GM21423 (cell line): ENCODE data around the gene PIK3CD.

Experiments used
- ATAC-seq: cut with Tn5 transposase; IDR thresholded peaks from one replicate; pipeline ENCODE4 v1.9.1; 2021; ENCODE audit warnings: mild to moderate bottlenecking, moderate library complexity; ENCODE audit not compliant: unreplicated experiment

Gene PIK3CD

GRCh38 chr1:9763914-9764313, 112.4 kb downstream of the PIK3CD start:
- ATAC-seq, result no peak

DNA sequence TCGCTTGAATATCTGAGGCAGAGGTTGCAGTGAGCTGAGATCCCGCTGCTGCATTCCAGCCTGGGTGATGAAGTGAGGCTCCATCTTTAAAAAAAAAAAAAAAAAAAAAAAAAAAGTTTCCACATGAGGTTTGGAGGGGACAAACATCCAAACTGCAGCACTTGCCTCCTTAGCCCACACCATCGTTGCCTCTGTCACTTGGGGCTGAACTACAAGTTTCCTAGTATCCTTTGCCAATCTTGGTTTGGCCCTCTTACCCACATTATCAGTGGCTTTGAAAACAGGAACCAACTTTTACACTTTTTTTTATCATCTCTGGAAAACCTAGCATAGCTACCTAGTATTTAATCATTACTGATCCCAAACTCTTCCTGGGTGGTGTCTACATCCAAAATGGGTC, 113.0 kb downstream of the PIK3CD start:
- no peak for ATAC-seq

GRCh38 chr1:9766759-9767442, 115.4 kb downstream of the PIK3CD start:
- no peak for ATAC-seq

DNA sequence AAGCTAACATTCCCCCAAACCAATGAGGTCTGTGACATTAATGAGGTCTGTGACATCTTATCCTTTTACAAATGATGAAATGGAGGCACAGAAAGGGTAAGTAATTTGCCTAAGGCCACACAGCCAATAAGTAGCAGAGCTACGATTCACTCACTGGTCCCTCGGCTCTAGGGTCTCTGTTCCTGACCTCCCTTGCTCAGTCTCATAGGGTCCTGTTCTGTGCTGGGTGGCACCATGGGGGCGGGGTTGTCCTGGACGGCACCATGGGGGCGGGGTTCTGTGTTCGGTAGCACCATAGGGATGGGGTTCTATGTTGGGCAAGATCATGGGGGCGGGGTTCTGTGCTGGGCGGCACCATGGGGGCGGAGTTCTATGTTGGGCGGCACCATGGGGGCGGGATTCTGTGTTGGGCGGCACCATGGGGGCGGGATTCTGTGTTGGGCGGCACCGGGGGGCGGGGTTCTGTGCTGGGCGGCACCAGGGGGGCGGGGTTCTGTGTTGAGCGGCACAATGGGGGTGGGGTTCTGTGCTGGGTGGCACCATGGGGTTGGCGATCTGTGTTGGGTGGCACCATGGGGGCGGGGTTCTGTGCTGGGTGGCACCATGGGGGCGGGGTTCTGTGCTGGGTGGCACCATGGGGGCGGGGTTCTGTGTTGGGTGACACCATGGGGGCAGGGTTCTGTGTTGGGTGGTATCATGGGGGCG, 116.6 kb downstream of the PIK3CD start:
- ATAC-seq, result no peak

DNA sequence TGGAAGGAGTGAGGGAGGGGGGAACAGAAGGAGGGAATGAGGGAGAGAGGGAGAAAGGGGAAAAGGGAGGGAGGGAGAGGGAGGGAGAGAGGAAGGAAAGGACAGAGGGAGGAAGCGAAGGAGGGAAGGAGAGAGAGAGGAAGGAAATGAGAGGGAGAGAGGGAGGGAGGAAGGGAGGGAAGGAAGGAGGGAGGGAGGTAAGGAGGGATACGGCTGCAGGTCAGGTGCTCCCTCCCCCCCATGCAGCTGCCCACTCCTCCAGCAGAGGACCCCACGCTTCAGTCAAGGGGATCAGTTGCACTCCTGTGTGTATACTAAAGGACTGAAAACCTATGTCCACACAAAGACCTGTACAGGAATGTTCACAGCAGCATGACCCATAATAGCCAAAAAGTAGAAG, 117.5 kb downstream of the PIK3CD start:
- no peak for ATAC-seq

- ATAC-seq, result no peak
Measured at GRCh38 chr1:9770298-9770697, 118.8 kb downstream of the PIK3CD start.

GRCh38 chr1:9774712-9775679, 123.5 kb downstream of the PIK3CD start:
- no peak for ATAC-seq

GRCh38 chr1:9776685-9777084, 125.2 kb downstream of the PIK3CD start:
- ATAC-seq, result no peak
